K562 (cell line): Measurements from ENCODE around the gene INMT. TPM values are rescaled to one million over a fixed set of nuclear protein-coding genes. Genes with fewer than 3 reads are reported as not detected.

Experiments
- BDP1 ChIP-seq: IDR thresholded peaks from 3 replicates; pipeline ENCODE4 v1.6.1; 2011; ENCODE audit not compliant: insufficient read length, insufficient read depth
- CEBPB ChIP-seq: fragments of 450-650 bp; IDR thresholded peaks from 2 replicates; pipeline ENCODE4 v1.6.1; 2016; ENCODE audit warnings: missing genetic modification characterization, missing compliant biosample characterization
- CSDE1 ChIP-seq, 2 experiments: fragments of 450-650 bp; IDR thresholded peaks; 2 replicates each; pipeline ENCODE4 v1.6.1; 2016; ENCODE audit warnings: mild to moderate bottlenecking in 1 of 2
- DDX20 ChIP-seq: fragments of 450-650 bp; IDR thresholded peaks from 2 replicates; pipeline ENCODE4 v1.6.1; 2016; ENCODE audit warnings: missing genetic modification characterization, low read depth, mild to moderate bottlenecking, missing compliant biosample characterization, moderate library complexity
- FOXA3 ChIP-seq, 2 experiments: fragments of 450-650 bp in 1 of 2; sonication (generic) in 1 of 2; formaldehyde crosslinking; IDR thresholded peaks in 1 of 2; conservative IDR thresholded peaks in 1 of 2; 2 replicates each; pipeline versions ENCODE4 v1.4.0 to v1.8.0; 2020 to 2022; ENCODE audit warnings: mild to moderate bottlenecking in 2 of 2, missing genetic modification reagents in 1 of 2
- GTF2E2 ChIP-seq: fragments of 200-800 bp; sonication (Bioruptor generic); IDR thresholded peaks from 2 replicates; pipeline ENCODE4 v1.6.1; 2016; ENCODE audit warnings: missing genetic modification characterization, missing compliant biosample characterization
- HDAC1 ChIP-seq, 2 experiments: fragments of 450-650 bp; IDR thresholded peaks; 2 replicates each; pipeline ENCODE4 v1.6.1; 2016 to 2017; ENCODE audit warnings: inconsistent platforms in 1 of 2, mild to moderate bottlenecking in 1 of 2, moderate library complexity in 1 of 2
- HDAC8 ChIP-seq: fragments of 450-650 bp; IDR thresholded peaks from 2 replicates; pipeline ENCODE4 v1.6.1; 2016; ENCODE audit warnings: mild to moderate bottlenecking, missing genetic modification characterization, moderate library complexity, missing compliant biosample characterization
- HNRNPLL ChIP-seq: fragments of 200-400 bp; formaldehyde crosslinking; IDR thresholded peaks from 2 replicates; pipeline ENCODE4 v1.6.1; 2017; ENCODE audit warnings: low read length, low read depth, mild to moderate bottlenecking; ENCODE audit not compliant: poor library complexity, severe bottlenecking
- LCOR ChIP-seq: sonication (generic); formaldehyde crosslinking; IDR thresholded peaks from 2 replicates; pipeline ENCODE4 v1.8.0; 2022; ENCODE audit warnings: mild to moderate bottlenecking, missing genetic modification reagents
- LEF1 ChIP-seq: fragments of 450-650 bp; IDR thresholded peaks from 2 replicates; pipeline ENCODE4 v1.6.1; 2016; ENCODE audit warnings: mild to moderate bottlenecking
- MAZ ChIP-seq, 2 experiments: fragments of 450-650 bp in 1 of 2; sonication (generic) in 1 of 2; formaldehyde crosslinking; IDR thresholded peaks in 1 of 2; conservative IDR thresholded peaks in 1 of 2; 2 replicates each; pipeline versions ENCODE4 v1.4.0 to v1.5.0; 2020; ENCODE audit warnings: mild to moderate bottlenecking in 1 of 2, missing genetic modification reagents in 1 of 2
- MED1 ChIP-seq: sonication (generic); formaldehyde crosslinking; IDR thresholded peaks from 2 replicates; pipeline ENCODE4 v1.8.1; 2023; ENCODE audit warnings: missing genetic modification reagents, borderline replicate concordance
- MTA3 ChIP-seq: fragments of 450-650 bp; formaldehyde crosslinking; IDR thresholded peaks from 2 replicates; pipeline ENCODE4 v1.6.1; 2017; ENCODE audit warnings: mild to moderate bottlenecking, borderline replicate concordance
- NRF1 ChIP-seq, 2 experiments: fragments of 450-650 bp; IDR thresholded peaks in 1 of 2; conservative IDR thresholded peaks in 1 of 2; 2 replicates each; pipeline ENCODE4 v1.6.1; 2014; ENCODE audit warnings: mild to moderate bottlenecking in 2 of 2
- PHB ChIP-seq: fragments of 250-450 bp; sonication (Bioruptor Pico); IDR thresholded peaks from 2 replicates; pipeline ENCODE4 v1.5.0; 2021
- PTTG1 ChIP-seq: fragments of 450-650 bp; IDR thresholded peaks from 2 replicates; pipeline ENCODE4 v1.6.1; 2016; ENCODE audit warnings: low read depth, mild to moderate bottlenecking, missing genetic modification characterization, missing compliant biosample characterization
- RBM14 ChIP-seq: fragments of 200-400 bp; formaldehyde crosslinking; IDR thresholded peaks from 2 replicates; pipeline ENCODE4 v1.6.1; 2018; ENCODE audit warnings: low read depth, mild to moderate bottlenecking, low read length, moderate library complexity, borderline replicate concordance; ENCODE audit not compliant: insufficient read depth
- SMARCC2 ChIP-seq: fragments of 450-650 bp; IDR thresholded peaks from 2 replicates; pipeline ENCODE4 v1.6.1; 2017; ENCODE audit warnings: antibody characterized with exemption, moderate library complexity, mild to moderate bottlenecking, low read depth
- SMARCE1 ChIP-seq: fragments of 450-650 bp; IDR thresholded peaks from 2 replicates; pipeline ENCODE4 v1.7.1; 2016; ENCODE audit warnings: mild to moderate bottlenecking
- TAF9B ChIP-seq: fragments of 450-650 bp; IDR thresholded peaks from 2 replicates; pipeline ENCODE4 v1.6.1; 2018; ENCODE audit warnings: mild to moderate bottlenecking; ENCODE audit not compliant: partially characterized antibody
- ZBTB8A ChIP-seq: fragments of 450-650 bp; IDR thresholded peaks from 2 replicates; pipeline ENCODE4 v1.6.1; 2018; ENCODE audit warnings: mild to moderate bottlenecking, moderate library complexity; ENCODE audit not compliant: partially characterized antibody
- ZNF436 ChIP-seq: fragments of 250-450, 450-650 bp; sonication (Bioruptor Pico); formaldehyde crosslinking; IDR thresholded peaks from 2 replicates; pipeline ENCODE4 v1.7.0; 2020; ENCODE audit warnings: mild to moderate bottlenecking
- ZNF668 ChIP-seq: fragments of 250-450 bp; sonication (Bioruptor Pico); IDR thresholded peaks from 2 replicates; pipeline ENCODE4 v1.8.0; 2022; ENCODE audit warnings: mild to moderate bottlenecking, inconsistent platforms
- ZNF699 ChIP-seq: fragments of 250-450 bp; sonication (Bioruptor Pico); IDR thresholded peaks from 2 replicates; pipeline ENCODE4 v1.8.0; 2021; ENCODE audit warnings: mild to moderate bottlenecking, moderate library complexity; ENCODE audit not compliant: insufficient replicate concordance
- polyA plus RNA-seq, 8 experiments: library from polyadenylated mRNA; depleted of rRNA in 4 of 8; stranded (reverse) in 5 of 8; unstranded in 3 of 8; fragments of >200 nt; fragmentation: Nextera tagmentation in 2 of 8; fragmentation: Illumina TruSeq in 1 of 8; extraction: Ambion mirVana in 2 of 8; extraction: Trizol in 1 of 8; gene quantifications; 2 replicates each; pipeline versions ENCODE4 v1.2.1 to v1.2.3, GENCODE V29; 2011 to 2014; ENCODE audit warnings: inconsistent platforms in 1 of 8, missing spikeins in 1 of 8
- total RNA-seq, 7 experiments: library from RNA; depleted of rRNA in 6 of 7; stranded (reverse); fragments of >200 nt in 6 of 7; fragmentation: Illumina TruSeq in 2 of 7; extraction: Trizol in 2 of 7; gene quantifications; 2 replicates each; pipeline versions ENCODE4 v1.2.1 to v1.2.3, GENCODE V29; 2011 to 2021; ENCODE audit warnings: low replicate concordance in 1 of 7
- TF ChIP-seq, protein P1 (sequence below): fragments of 200-400 bp; formaldehyde crosslinking; IDR thresholded peaks from 2 replicates; pipeline ENCODE4 v1.6.1; 2017; ENCODE audit warnings: mild to moderate bottlenecking, low read depth, low read length, moderate library complexity
- TF ChIP-seq, protein P2 (sequence below): sonication (generic); formaldehyde crosslinking; IDR thresholded peaks from 2 replicates; pipeline ENCODE4 v1.8.0; 2023; ENCODE audit warnings: mild to moderate bottlenecking, missing genetic modification reagents

Gene INMT
- total and polyA plus RNA-seq, 9 of the 15 experiments (the other 6 are each of a cell fraction or from before 2014, with no cell fraction given) = 0.04 to 0.27 TPM; not detected in 7

DNA sequence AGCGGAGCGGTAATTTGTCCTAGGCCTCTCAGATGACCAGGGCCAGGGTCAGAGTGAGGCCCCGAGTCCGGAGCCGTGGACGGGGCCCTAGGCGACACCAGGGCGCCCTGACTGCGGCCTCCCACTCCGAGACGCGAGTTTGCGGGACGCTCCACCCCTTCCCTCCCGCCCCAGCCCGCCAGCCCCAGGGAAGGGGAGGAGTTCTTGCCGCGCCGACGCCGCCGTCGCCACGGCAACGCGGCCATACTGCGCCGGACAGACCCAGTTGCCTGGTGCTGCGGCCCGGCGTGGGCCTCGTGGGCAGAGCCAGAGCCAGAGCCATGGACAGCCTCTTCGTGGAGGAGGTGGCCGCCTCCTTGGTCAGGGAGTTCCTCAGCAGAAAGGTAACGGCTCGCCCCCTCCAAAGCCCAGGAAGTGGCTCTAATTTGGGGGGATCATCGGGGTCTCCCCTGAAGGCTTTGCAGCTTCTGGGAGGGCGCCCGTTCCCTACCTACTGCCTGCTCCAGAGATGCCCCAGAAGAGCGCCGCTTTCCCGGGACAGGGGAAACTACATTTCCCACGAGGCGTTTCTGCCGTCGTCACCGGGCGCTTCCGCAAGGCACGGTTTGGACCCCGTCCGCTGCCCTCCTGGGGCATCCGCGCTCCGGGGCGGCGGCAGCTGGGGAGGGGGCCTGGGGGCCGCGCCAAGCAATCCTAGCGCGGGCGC is 19.4 kb downstream of the INMT start, which contains the start of gene MINDY4 (continued):
- TF ChIP-seq SMARCC2 (no peak), PTTG1 (tag) (no peak), PHB (CRISPR knock-in tag) (no peak), HDAC8 (tag) (no peak), BDP1 (no peak), NRF1 (conservative IDR thresholded peaks at IDR 0.05 in 1 of 2, IDR thresholded peaks at IDR 0.05 in 1 of 2) (peak; percentile 65 to 73), DDX20 (tag) (no peak), CEBPB (no peak), CSDE1 (IDR thresholded peaks at IDR 0.05) (peak in 1 of 2 experiments; percentile 61; a peak in 1 of 4 replicates), GTF2E2 (tag) (no peak), ZNF699 (CRISPR knock-in tag) (no peak), HDAC1 (IDR thresholded peaks at IDR 0.05) (peak in 1 of 2 experiments; percentile 79; a peak in 2 of 4 replicates), SMARCE1 (no peak), MED1 (CRISPR knock-in tag) (no peak), HNRNPLL (peak; percentile 62), MAZ (CRISPR knock-in tag; conservative IDR thresholded peaks at IDR 0.05 in 1 of 2, IDR thresholded peaks at IDR 0.05 in 1 of 2) (peak in 1 of 2 experiments; percentile 70; a peak in 2 of 4 replicates), ZNF436 (CRISPR knock-in tag) (no peak), RBM14 (no peak), FOXA3 (CRISPR knock-in tag; conservative IDR thresholded peaks at IDR 0.05 in 1 of 2, IDR thresholded peaks at IDR 0.05 in 1 of 2) (no peak), MTA3 (peak; percentile 32; the same call in 1 of the 2 replicates), ZNF668 (CRISPR knock-in tag) (no peak), ZBTB8A (no peak), LEF1 (no peak), TAF9B (no peak), LCOR (peak; percentile 76; the same call in 1 of the 2 replicates)
- TF ChIP-seq, protein P1, sequence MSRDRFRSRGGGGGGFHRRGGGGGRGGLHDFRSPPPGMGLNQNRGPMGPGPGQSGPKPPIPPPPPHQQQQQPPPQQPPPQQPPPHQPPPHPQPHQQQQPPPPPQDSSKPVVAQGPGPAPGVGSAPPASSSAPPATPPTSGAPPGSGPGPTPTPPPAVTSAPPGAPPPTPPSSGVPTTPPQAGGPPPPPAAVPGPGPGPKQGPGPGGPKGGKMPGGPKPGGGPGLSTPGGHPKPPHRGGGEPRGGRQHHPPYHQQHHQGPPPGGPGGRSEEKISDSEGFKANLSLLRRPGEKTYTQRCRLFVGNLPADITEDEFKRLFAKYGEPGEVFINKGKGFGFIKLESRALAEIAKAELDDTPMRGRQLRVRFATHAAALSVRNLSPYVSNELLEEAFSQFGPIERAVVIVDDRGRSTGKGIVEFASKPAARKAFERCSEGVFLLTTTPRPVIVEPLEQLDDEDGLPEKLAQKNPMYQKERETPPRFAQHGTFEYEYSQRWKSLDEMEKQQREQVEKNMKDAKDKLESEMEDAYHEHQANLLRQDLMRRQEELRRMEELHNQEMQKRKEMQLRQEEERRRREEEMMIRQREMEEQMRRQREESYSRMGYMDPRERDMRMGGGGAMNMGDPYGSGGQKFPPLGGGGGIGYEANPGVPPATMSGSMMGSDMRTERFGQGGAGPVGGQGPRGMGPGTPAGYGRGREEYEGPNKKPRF = no peak
- TF ChIP-seq, protein P2, sequence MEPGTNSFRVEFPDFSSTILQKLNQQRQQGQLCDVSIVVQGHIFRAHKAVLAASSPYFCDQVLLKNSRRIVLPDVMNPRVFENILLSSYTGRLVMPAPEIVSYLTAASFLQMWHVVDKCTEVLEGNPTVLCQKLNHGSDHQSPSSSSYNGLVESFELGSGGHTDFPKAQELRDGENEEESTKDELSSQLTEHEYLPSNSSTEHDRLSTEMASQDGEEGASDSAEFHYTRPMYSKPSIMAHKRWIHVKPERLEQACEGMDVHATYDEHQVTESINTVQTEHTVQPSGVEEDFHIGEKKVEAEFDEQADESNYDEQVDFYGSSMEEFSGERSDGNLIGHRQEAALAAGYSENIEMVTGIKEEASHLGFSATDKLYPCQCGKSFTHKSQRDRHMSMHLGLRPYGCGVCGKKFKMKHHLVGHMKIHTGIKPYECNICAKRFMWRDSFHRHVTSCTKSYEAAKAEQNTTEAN = no peak
